Vagina (tissue), 2 donors: Measurements from ENCODE around the gene ADGRL2. TPM values are rescaled to one million over a fixed set of nuclear protein-coding genes. Genes with fewer than 3 reads are reported as not detected.

Experiments used
- DNase-seq, 2 donors: peaks; one replicate each; pipeline ENCODE4 v3.0.0-alpha.2; 2017; ENCODE audit errors: extremely low spot score in 2 of 2
- H3K27ac ChIP-seq: fragments of 200-600 bp; sonication (generic); one replicate; pipeline ENCODE4 v1.5.1; 2019
- H3K27me3 ChIP-seq: fragments of 200-600 bp; sonication (generic); one replicate; pipeline ENCODE4 v1.5.1; 2019
- H3K36me3 ChIP-seq, 2 donors: fragments of 200-600 bp; sonication (generic); one replicate each; pipeline ENCODE4 v1.5.1; 2017 to 2019
- H3K4me1 ChIP-seq: fragments of 200-600 bp; sonication (generic); one replicate; pipeline ENCODE4 v1.5.1; 2019
- H3K4me3 ChIP-seq, 2 donors: fragments of 200-600 bp; sonication (generic); 1 replicate in 1 of 2; 2 replicates in 1 of 2; pipeline ENCODE4 v1.5.1; 2016 to 2019
- H3K9me3 ChIP-seq: fragments of 200-600 bp; sonication (generic); one replicate; pipeline ENCODE4 v1.5.1; 2019
- POLR2A ChIP-seq, 2 donors: fragments of 450-650 bp; IDR thresholded peaks; one replicate each; pipeline ENCODE4 v1.6.1; 2017; ENCODE audit warnings: antibody characterized with exemption in 2 of 2, mild to moderate bottlenecking in 2 of 2, moderate library complexity in 2 of 2
- POLR2AphosphoS5 ChIP-seq, 2 donors: sonication (generic); formaldehyde crosslinking; IDR thresholded peaks; one replicate each; pipeline ENCODE4 v1.9.0; 2017; ENCODE audit warnings: antibody characterized with exemption in 2 of 2, mild to moderate bottlenecking in 2 of 2, low read depth in 1 of 2; ENCODE audit not compliant: insufficient read depth in 1 of 2
- intact Hi-C: fragments of 100-400 bp; cut with DNase I; formaldehyde crosslinking; loops from one replicate; pipeline ENCODE4 v1.15.1; 2023
- total RNA-seq: library from RNA; depleted of rRNA; stranded (reverse); fragments of >200 nt; gene quantifications from one replicate; pipeline ENCODE4 v1.2.3, GENCODE V29; 2016
- TF ChIP-seq, protein P1 (sequence below), 3 experiments: fragments of 450-650 bp in 2 of 3; fragments of 200-600 bp in 1 of 3; sonication (generic) in 1 of 3; IDR thresholded peaks; one replicate each; pipeline ENCODE4 v1.5.1; 2017 to 2019; ENCODE audit warnings: antibody characterized with exemption in 3 of 3, mild to moderate bottlenecking in 2 of 3, moderate library complexity in 2 of 3

ADGRL2 gene
- total RNA-seq, 1 donor from 2014 or later = 68.0 TPM

DNA sequence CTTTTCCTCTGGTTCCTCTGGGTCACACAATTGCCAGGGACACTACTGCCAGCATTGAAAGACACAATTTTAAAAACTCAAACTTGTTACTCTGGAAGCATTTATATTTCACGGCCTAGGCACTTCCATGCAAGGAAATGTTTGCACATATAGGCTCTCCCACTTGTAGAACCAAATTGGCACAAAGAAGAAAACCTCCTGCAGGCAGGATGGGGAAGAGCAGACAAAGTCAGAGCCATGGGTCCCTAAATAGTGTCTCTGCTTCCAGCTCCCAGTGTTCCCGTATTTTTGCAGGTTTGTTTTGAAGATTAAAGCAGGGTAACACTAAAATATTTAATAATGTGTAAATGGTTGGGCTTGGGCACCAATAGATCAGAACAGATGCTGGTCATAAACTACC, 19.0 kb upstream of the ADGRL2 start:
- H3K4me3 ChIP-seq = no peak overlapping the region
- H3K27me3 ChIP-seq = no peaks in the 10 kb centered on the region
- TF ChIP-seq POLR2A (IDR thresholded peaks at IDR 0.05) = no peak
- no peak for TF ChIP-seq POLR2AphosphoS5 (IDR thresholded peaks at IDR 0.05; ENCODE audit: insufficient read depth in 1 of 2, low read depth in 1 of 2)
- TF ChIP-seq, protein P1, sequence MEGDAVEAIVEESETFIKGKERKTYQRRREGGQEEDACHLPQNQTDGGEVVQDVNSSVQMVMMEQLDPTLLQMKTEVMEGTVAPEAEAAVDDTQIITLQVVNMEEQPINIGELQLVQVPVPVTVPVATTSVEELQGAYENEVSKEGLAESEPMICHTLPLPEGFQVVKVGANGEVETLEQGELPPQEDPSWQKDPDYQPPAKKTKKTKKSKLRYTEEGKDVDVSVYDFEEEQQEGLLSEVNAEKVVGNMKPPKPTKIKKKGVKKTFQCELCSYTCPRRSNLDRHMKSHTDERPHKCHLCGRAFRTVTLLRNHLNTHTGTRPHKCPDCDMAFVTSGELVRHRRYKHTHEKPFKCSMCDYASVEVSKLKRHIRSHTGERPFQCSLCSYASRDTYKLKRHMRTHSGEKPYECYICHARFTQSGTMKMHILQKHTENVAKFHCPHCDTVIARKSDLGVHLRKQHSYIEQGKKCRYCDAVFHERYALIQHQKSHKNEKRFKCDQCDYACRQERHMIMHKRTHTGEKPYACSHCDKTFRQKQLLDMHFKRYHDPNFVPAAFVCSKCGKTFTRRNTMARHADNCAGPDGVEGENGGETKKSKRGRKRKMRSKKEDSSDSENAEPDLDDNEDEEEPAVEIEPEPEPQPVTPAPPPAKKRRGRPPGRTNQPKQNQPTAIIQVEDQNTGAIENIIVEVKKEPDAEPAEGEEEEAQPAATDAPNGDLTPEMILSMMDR (IDR thresholded peaks at IDR 0.05) = no peak
- H3K36me3 ChIP-seq = no peaks in the 10 kb centered on the region
- H3K4me1 ChIP-seq = no peaks in the 10 kb centered on the region
- no peak overlapping the region for H3K27ac ChIP-seq
- no peak for DNase-seq
- no peaks in the 10 kb centered on the region for H3K9me3 ChIP-seq
- intact Hi-C loops = no loop called here

DNA sequence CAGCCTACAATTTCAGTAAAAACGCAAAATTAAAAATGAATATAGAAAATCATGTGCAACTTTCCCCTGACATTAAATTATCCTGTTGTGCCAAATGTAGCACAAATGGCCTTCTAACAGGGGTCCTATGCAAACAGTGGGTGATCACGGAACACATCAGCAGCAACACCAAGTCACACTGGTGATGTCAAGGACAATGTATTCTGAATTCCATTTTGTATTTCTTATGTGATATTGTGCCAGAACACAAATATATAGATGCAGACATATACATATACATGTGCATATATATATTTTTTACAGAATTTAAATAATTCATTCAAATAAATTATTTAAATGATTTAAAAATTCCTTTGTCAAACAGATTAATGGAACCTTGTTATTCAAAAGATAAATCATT, 8.6 kb upstream of the ADGRL2 start:
- H3K27me3 ChIP-seq = no peaks in the 10 kb centered on the region
- no peak overlapping the region for H3K4me3 ChIP-seq
- H3K36me3 ChIP-seq = no peaks in the 10 kb centered on the region
- no peak for DNase-seq
- TF ChIP-seq, protein P1 (IDR thresholded peaks at IDR 0.05) = no peak
- TF ChIP-seq POLR2A (IDR thresholded peaks at IDR 0.05) (no peak), POLR2AphosphoS5 (IDR thresholded peaks at IDR 0.05; ENCODE audit: insufficient read depth in 1 of 2, low read depth in 1 of 2) (no peak)
- intact Hi-C loops = no loop called here
- no peaks in the 10 kb centered on the region for H3K4me1 ChIP-seq
- no peak overlapping the region for H3K27ac ChIP-seq
- H3K9me3 ChIP-seq = no peaks in the 10 kb centered on the region

DNA sequence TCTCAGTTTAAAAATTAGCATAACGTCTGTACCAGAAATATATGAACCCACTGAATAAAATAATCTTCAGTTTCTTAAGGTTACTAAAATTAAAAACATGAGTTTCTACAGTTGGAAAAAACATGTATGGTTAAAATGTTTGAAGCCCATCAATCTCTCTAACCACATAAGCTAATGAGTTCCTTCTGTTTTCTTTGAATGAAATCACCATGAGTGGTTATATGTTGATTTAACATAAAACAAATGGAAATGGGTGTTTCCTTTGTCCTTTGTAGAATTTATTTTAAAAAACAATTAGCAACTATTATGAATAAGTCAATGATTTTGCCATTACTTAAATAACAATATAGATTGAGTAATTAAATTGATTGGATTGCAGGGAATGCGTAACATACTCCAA, 3.0 kb upstream of the ADGRL2 start:
- peaks cover 4% of the 10 kb centered on the region for H3K4me1 ChIP-seq
- H3K27ac ChIP-seq = no peak overlapping the region
- DNase-seq = no peak
- TF ChIP-seq POLR2AphosphoS5 (IDR thresholded peaks at IDR 0.05; ENCODE audit: insufficient read depth in 1 of 2, low read depth in 1 of 2) (no peak), POLR2A (IDR thresholded peaks at IDR 0.05) (no peak)
- TF ChIP-seq, protein P1 (IDR thresholded peaks at IDR 0.05) = no peak
- no peaks in the 10 kb centered on the region for H3K9me3 ChIP-seq
- H3K27me3 ChIP-seq = no peaks in the 10 kb centered on the region
- intact Hi-C loops = no loop called here
- no peaks in the 10 kb centered on the region for H3K36me3 ChIP-seq
- no peak overlapping the region for H3K4me3 ChIP-seq

DNA sequence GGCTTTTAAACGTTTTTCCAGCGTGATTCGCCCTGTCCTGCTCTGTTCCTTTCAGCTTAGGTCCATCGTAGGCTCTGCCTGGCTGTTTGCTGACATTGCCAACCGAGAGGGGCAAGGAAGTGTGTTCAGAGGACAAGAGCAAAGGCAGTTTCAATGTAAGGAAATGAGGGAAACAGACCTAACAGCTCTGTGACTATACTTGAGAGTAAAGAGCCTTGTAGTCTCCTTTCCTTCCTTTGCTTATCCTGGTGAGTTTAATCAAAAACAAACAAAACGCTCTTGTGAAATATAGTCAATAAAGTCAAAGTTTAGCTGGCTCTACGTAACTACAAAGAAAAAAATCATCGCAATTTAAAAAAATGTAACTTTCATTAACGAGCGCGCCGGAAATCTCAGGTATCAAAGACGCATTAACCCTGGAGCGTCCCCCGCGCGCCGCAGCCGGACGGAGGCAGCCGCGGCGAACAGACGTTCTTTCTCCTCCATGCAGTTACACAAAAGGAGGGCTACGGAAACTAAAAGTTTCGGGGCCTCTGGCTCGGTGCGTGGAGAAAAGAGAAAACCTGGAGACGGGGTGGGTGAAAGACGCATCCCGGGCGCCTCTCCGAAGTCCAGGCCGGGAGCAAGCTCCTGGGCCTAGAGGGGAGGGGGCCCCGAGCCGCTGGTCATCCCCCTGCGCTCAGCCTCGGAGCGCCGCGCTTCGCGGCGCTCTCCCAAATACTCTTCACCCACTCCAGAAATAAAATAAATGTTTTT, 617 bp upstream of the ADGRL2 start:
- no peaks in the 10 kb centered on the region for H3K9me3 ChIP-seq
- TF ChIP-seq POLR2A (IDR thresholded peaks at IDR 0.05) = peak in 1 of 2 donors; percentile 32
- peak in 1 of 2 donors; percentile 66 for TF ChIP-seq POLR2AphosphoS5 (IDR thresholded peaks at IDR 0.05; ENCODE audit: insufficient read depth in 1 of 2, low read depth in 1 of 2)
- TF ChIP-seq, protein P1 (IDR thresholded peaks at IDR 0.05) = no peak
- peak overlapping the region; percentile 79 to 88 for H3K4me3 ChIP-seq
- DNase-seq = no peak
- peaks cover 8% of the 10 kb centered on the region for H3K4me1 ChIP-seq
- H3K36me3 ChIP-seq = no peaks in the 10 kb centered on the region
- peak overlapping the region; percentile 94 for H3K27ac ChIP-seq
- intact Hi-C loops = no loop called here
- no peaks in the 10 kb centered on the region for H3K27me3 ChIP-seq
